HuH-7.5 (cell line): Measurements from ENCODE around the gene CDK17.
"Not testable (repeated sequence)": the region's sequence is repeated elsewhere in the genome, so short reads cannot be mapped to it uniquely, and the experiment has no call there.

Source experiments
- DNase-seq: peaks from one replicate; pipeline ENCODE4 v3.0.0; 2011; ENCODE audit warnings: low spot score

CDK17 gene

GRCh38 chr12:96354326-96354725 lies 45.9 kb downstream of the CDK17 start:
- DNase-seq = no peak

DNA sequence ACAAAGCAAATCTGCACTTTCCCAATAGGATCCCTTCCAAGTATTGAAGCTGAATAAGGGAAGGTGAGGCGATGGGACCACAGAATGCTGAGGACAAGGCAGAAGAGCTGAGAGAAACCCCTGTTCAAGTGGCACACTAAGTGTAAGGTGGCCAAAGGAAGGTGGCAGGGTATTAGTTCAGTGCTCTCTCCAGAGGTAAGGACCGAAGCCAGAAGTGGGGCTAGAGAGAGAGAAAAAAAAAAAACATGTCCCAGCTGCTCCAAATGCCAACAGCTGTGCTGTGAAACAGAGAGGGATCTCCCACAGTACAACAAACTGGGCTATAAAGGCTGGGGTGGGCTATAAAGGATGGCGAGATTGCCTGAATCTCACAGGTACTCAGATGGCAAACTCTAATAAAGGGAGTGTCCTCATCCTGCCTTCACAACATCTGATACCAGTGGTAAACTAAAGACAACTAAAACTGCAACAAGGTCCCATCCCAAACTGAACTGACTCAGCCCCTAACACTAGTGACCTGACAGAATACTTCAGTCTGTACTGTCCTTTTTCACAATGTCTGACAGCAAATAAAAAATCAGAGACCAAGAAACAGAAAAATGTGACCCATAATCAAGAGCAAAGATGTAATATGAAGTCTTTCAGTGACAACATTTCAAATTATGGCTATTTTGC lies 47.9 kb downstream of the CDK17 start:
- no peak for DNase-seq

DNA sequence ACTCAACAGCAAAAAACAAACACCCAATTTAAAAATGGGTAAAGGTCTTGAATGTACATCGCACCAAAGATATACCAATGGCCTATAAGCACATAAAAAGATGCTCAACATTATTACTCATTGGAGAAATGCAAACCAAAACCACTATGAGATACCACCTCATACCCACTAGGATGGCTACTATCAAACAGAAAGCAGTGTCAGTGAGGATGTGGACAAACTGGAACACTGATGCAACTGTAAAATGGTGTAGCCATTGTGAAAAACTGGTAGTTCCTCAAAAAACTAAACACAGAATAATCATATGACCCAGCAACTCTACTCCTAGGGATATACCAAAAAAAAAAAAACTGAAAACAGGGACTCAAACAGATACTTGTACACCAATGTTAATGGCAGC lies 49.3 kb downstream of the CDK17 start:
- DNase-seq = no peak

GRCh38 chr12:96347130-96347699 lies 53.0 kb downstream of the CDK17 start:
- no peak for DNase-seq

GRCh38 chr12:96346716-96347115 lies 53.5 kb downstream of the CDK17 start:
- DNase-seq = not testable (repeated sequence)

- DNase-seq = no peak
These were observed 56.0 kb downstream of the CDK17 start for GRCh38 chr12:96344124-96344695.

GRCh38 chr12:96343347-96343954 lies 56.8 kb downstream of the CDK17 start:
- DNase-seq = no peak

DNA sequence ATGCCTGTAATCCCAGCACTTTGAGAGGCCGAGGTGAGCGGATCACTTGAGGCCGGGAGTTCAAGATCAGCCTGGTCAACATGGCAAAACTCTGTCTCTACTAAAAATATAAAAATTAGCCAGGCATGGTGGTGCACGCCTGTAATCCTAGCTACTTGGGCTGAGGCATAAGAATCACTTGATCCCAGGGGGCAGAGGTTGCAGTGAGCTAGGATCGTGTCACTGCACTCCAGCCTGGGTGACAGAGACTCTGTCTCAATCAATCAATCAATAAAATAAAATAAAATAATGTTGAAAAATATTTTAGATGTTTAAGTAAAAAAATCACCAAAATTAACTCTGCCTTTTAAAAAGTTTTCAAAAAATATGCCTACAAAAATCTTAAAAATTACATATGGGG lies 60.6 kb downstream of the CDK17 start:
- DNase-seq = not testable (repeated sequence)

DNA sequence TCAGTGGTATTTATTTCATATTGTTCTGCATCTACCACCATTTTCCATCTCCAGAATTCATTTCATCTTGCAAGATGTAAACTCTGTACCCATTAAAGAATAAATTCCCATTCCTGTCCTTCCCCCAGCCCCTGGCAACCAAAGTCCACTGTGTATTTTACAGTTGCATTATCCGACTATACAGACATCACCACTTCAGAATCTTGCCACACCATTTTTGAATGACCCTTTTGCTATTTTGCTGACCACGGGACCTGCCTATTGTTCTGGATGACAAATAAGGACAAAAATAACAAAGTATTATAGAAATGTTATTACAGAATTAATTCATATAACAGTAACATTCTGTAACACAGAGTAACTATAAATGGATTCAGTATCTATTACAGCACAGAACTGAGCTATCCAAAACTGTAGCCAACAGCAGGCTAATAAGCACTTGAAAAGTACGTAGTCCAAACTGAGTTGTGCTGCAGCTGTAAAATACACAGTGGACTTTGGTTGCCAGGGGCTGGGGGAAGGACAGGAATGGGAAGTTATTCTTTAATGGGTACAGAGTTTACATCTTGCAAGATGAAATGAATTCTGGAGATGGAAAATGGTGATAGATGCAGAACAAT lies 61.3 kb downstream of the CDK17 start:
- no peak for DNase-seq

DNA sequence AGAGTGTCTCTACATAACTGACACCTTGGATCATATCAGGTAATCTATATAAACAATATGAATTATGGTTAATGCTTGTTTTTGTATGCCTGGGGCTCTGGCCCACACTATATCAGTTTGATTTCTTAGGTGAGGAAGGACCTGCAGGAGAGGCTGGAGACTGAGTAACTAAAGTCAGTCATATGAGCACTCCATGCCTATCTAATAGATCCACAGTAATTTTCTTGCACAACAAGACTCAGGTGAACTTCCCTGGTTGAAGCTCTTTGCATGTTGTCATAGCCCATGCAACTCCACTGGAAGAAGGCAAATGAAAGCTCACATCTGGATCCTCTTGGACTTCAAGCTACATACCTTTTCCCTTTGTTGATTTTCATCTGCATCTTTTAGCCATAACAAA lies 62.3 kb downstream of the CDK17 start:
- no peak for DNase-seq

DNA sequence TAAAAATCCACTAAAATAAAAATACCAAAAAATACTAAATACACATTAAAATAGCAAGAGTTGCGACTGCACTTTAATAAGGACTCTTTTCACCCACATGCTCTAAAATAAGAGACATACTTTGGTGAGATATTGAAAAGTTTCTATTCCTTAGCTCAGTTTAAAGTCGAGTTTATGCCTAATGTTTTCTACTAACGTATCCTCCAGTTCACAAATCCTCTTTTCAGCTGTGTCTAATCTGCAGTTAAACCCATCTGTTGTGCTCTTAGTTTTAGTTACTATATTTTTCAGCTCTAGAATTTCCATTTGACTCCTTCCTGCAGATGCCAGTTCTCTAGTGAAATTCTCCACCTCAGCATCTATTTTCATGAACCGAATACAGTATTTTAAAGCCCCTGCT lies 63.8 kb downstream of the CDK17 start:
- DNase-seq = no peak

GRCh38 chr12:96335270-96335669 lies 65.0 kb downstream of the CDK17 start:
- DNase-seq = no peak

GRCh38 chr12:96334502-96334901 lies 65.7 kb downstream of the CDK17 start:
- DNase-seq = no peak

GRCh38 chr12:96329545-96329944 lies 70.7 kb downstream of the CDK17 start:
- no peak for DNase-seq

GRCh38 chr12:96329018-96329417 lies 71.2 kb downstream of the CDK17 start:
- no peak for DNase-seq

DNA sequence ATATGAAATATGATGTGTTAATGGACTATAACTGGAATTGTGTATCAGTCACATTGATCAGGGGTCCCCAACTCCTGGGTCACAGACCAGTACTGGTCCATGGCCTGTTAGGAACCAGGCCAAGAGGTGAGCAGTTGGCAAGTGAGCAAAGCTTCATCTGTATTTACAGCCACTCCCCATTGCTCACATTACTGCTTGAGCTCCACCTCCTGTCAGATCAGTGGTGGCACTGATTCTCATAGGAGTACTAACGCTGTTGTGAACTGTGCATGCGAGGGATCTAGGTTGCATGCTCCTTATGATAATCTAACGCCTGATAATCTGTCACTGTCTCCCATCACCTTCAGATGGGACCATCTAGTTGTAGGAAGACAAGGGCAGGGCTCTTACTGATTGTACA lies 72.3 kb downstream of the CDK17 start:
- no peak for DNase-seq

GRCh38 chr12:96327346-96327745 lies 72.9 kb downstream of the CDK17 start:
- no peak for DNase-seq

DNA sequence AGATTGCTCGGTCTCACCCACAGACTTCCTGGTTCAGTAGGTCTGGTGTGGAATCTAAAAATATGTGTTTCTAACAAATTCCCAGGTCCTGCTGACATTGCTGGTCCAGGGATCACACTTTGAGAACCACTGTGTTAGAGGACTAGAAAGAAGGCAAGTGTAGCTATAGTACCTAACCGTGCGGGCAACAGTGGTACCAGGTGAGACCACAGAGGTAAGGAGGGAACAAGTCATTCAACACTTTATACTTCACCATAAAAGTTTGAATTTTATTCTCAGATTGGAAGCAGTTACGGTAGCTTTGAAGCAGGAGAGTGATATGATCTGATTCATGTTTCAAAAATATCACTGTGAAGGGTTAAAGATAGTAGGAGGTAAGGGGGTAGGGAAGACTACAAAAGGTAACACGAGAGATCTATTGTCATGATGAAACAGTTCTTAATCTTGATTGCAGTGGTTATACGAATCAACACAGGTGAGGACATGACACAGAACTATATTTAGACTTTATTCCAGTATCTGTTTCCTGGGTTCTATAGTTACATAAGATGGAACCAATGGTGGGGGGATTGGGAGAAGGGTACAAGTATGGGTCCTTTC lies 73.5 kb downstream of the CDK17 start:
- DNase-seq = no peak

DNA sequence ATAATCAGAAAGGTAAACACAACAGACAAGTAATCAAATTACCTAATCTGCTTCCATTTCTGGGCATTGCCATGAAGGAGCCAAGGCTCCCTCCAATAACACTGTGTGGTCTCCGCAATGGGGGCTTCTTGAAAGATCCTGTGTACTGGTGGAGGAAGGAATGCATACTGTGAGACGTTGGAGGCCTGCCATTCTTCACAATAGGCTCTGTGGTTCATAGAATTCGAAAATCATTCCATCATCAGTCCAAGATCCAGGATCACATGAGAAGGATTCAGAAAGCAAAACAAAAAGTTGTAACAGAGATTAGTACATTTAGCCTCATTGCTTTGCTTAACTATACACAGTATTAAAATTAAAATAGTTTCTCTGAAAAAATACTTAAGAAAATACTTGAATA lies 76.3 kb downstream of the CDK17 start:
- DNase-seq = no peak

- no peak for DNase-seq
These were observed 77.5 kb downstream of the CDK17 start for GRCh38 chr12:96322720-96323119.

- DNase-seq = no peak
These were observed 78.3 kb downstream of the CDK17 start for GRCh38 chr12:96321941-96322340.

DNA sequence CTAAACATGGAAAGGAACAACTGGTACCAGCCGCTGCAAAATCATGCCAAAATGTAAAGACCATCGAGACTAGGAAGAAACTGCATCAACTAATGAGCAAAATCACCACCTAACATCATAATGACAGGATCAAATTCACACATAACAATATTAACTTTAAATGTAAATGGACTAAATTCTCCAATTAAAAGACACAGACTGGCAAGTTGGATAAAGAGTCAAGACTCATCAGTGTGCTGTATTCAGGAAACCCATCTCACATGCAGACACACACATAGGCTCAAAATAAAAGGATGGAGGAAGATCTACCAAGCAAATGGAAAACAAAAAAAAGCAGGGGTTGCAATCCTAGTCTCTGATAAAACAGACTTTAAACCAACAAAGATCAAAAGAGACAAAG lies 82.4 kb downstream of the CDK17 start:
- not testable (repeated sequence) for DNase-seq
